Parathyroid adenoma (tissue), 2 donors: ENCODE data around the gene PCDH9.

Source experiments
- H2AFZ ChIP-seq: fragments of 300-600 bp; sonication (generic); one replicate; pipeline ENCODE4 v1.7.0; 2017; ENCODE audit warnings: antibody characterized with exemption, mild to moderate bottlenecking
- H3K27ac ChIP-seq: fragments of 300-600 bp; sonication (generic); one replicate; pipeline ENCODE4 v1.7.0; 2017
- H3K27me3 ChIP-seq: fragments of 300-600 bp; sonication (generic); one replicate; pipeline ENCODE4 v1.7.0; 2017; ENCODE audit warnings: low read length; ENCODE audit not compliant: control insufficient read depth, insufficient read depth
- H3K36me3 ChIP-seq: fragments of 300-600 bp; sonication (generic); one replicate; pipeline ENCODE4 v1.7.0; 2017; ENCODE audit warnings: low read length; ENCODE audit not compliant: control insufficient read depth, insufficient read depth
- H3K4me1 ChIP-seq: fragments of 300-600 bp; sonication (generic); one replicate; pipeline ENCODE4 v1.7.0; 2017; ENCODE audit warnings: control low read depth
- H3K4me2 ChIP-seq: fragments of 300-600 bp; sonication (generic); one replicate; pipeline ENCODE4 v1.7.0; 2017; ENCODE audit warnings: low read length
- H3K4me3 ChIP-seq: fragments of 300-600 bp; sonication (generic); one replicate; pipeline ENCODE4 v1.7.0; 2017; ENCODE audit warnings: low read depth, low read length
- H3K79me2 ChIP-seq: fragments of 300-600 bp; sonication (generic); one replicate; pipeline ENCODE4 v1.7.0; 2017; ENCODE audit warnings: control low read depth
- H3K9ac ChIP-seq: fragments of 300-600 bp; sonication (generic); one replicate; pipeline ENCODE4 v1.7.0; 2017; ENCODE audit warnings: mild to moderate bottlenecking
- H3K9me3 ChIP-seq: fragments of 300-600 bp; sonication (generic); one replicate; pipeline ENCODE4 v1.7.0; 2017; ENCODE audit warnings: low read length; ENCODE audit not compliant: control insufficient read depth
- TF ChIP-seq, protein P1 (sequence below): fragments of 300-600 bp; sonication (generic); IDR thresholded peaks from one replicate; pipeline ENCODE4 v1.7.0; 2017; ENCODE audit warnings: antibody characterized with exemption, mild to moderate bottlenecking
- donor health status: primary hyperparathyroidism.

PCDH9 gene

DNA sequence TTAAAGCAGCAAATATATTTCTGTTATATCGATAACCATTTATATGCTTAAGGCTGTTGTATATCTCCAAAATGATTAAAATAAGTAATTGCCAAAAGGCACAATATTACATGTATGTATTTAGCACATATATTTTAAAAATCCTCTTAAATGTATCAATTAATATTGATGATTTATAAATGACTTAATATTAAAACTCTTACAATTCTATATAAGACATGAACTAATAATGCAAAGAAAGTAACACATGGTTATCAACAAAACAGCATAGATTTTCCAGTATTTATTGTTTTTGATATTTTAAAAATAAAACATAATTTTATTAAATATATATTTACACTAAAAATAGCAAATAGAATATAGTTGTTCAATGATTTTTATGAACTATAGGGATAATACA is 32.4 kb downstream of the PCDH9 start:
- H2AFZ ChIP-seq, result no peak overlapping the region
- no peaks in the 10 kb centered on the region for H3K79me2 ChIP-seq
- H3K4me1 ChIP-seq, result no peaks in the 10 kb centered on the region
- TF ChIP-seq, protein P1, sequence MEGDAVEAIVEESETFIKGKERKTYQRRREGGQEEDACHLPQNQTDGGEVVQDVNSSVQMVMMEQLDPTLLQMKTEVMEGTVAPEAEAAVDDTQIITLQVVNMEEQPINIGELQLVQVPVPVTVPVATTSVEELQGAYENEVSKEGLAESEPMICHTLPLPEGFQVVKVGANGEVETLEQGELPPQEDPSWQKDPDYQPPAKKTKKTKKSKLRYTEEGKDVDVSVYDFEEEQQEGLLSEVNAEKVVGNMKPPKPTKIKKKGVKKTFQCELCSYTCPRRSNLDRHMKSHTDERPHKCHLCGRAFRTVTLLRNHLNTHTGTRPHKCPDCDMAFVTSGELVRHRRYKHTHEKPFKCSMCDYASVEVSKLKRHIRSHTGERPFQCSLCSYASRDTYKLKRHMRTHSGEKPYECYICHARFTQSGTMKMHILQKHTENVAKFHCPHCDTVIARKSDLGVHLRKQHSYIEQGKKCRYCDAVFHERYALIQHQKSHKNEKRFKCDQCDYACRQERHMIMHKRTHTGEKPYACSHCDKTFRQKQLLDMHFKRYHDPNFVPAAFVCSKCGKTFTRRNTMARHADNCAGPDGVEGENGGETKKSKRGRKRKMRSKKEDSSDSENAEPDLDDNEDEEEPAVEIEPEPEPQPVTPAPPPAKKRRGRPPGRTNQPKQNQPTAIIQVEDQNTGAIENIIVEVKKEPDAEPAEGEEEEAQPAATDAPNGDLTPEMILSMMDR, result no peak
- no peaks in the 10 kb centered on the region for H3K36me3 ChIP-seq
- no peak overlapping the region for H3K9ac ChIP-seq
- no peak overlapping the region for H3K4me3 ChIP-seq
- H3K27me3 ChIP-seq, result no peaks in the 10 kb centered on the region
- H3K27ac ChIP-seq, result no peak overlapping the region
- no peaks in the 10 kb centered on the region for H3K9me3 ChIP-seq
- H3K4me2 ChIP-seq, result no peak overlapping the region

GRCh38 chr13:67193979-67194378 is 36.2 kb downstream of the PCDH9 start:
- Histone ChIP-seq H3K4me1 (no peaks in the 10 kb centered on the region), H3K9ac (no peak overlapping the region), H3K9me3 (no peaks in the 10 kb centered on the region), H2AFZ (no peak overlapping the region), H3K4me3 (no peak overlapping the region), H3K79me2 (no peaks in the 10 kb centered on the region), H3K36me3 (no peaks in the 10 kb centered on the region), H3K27me3 (no peaks in the 10 kb centered on the region), H3K27ac (no peak overlapping the region), H3K4me2 (no peak overlapping the region)
- TF ChIP-seq, protein P1, result no peak

GRCh38 chr13:67192751-67193150 is 37.4 kb downstream of the PCDH9 start:
- Histone ChIP-seq H3K79me2 (no peaks in the 10 kb centered on the region), H3K27ac (no peak overlapping the region), H3K36me3 (no peaks in the 10 kb centered on the region), H3K4me3 (no peak overlapping the region), H3K9me3 (no peaks in the 10 kb centered on the region), H2AFZ (no peak overlapping the region), H3K4me2 (no peak overlapping the region), H3K9ac (no peak overlapping the region), H3K27me3 (no peaks in the 10 kb centered on the region), H3K4me1 (no peaks in the 10 kb centered on the region)
- TF ChIP-seq, protein P1, result no peak

DNA sequence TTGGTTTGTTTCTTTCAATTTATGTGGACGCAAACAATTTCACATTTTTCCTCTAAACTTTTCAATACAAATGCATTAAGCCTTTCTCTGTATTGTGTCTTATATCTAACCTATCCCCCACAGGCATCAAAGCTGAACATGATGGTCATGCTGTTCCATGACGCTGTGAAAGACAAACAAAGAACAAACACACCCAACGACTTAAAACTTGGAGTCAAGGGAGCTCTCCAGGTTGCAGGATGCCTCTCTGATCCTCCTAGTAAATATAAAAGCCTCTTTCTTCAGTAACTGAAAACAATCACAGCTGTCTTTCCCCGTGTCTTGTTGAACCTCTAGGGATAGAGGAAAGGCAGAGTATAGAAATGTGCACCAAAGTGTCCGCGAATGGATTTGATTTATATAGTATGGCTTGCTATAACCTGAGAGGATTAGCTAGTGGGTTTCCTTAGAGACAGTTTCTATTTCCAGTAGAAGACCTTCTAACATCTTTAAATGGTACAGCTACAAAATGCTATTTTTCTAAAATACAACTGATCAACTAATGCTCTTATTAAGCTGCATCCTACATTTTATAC is 43.1 kb downstream of the PCDH9 start:
- H3K27ac ChIP-seq, result no peak overlapping the region
- no peak overlapping the region for H2AFZ ChIP-seq
- no peaks in the 10 kb centered on the region for H3K27me3 ChIP-seq
- no peaks in the 10 kb centered on the region for H3K36me3 ChIP-seq
- H3K4me2 ChIP-seq, result no peak overlapping the region
- TF ChIP-seq, protein P1, result no peak
- no peaks in the 10 kb centered on the region for H3K79me2 ChIP-seq
- H3K9me3 ChIP-seq, result no peaks in the 10 kb centered on the region
- no peak overlapping the region for H3K4me3 ChIP-seq
- no peak overlapping the region for H3K9ac ChIP-seq
- H3K4me1 ChIP-seq, result no peaks in the 10 kb centered on the region

DNA sequence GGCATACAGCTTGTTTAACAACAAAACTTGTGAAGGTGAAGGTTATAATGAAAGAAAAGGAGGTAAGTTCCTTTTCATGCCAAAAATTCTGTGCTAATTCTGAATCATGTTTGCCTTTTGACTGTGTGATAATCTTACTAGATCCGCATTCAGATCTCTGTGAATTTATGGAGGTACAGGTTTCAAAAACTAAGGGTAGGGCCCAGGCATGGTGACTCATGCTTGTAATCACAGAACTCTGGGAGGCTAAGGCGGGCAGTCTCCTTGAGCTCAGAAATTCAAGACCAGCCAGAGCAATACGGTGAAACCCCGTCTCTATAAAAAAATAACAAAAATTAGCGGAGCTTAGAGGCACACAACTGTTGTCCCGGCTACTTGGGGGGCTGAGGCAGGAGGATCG is 45.9 kb downstream of the PCDH9 start:
- H3K27ac ChIP-seq, result no peak overlapping the region
- no peaks in the 10 kb centered on the region for H3K4me1 ChIP-seq
- H3K9ac ChIP-seq, result no peak overlapping the region
- no peak overlapping the region for H3K4me3 ChIP-seq
- H2AFZ ChIP-seq, result no peak overlapping the region
- H3K4me2 ChIP-seq, result no peak overlapping the region
- no peaks in the 10 kb centered on the region for H3K79me2 ChIP-seq
- no peaks in the 10 kb centered on the region for H3K9me3 ChIP-seq
- TF ChIP-seq, protein P1, result no peak
- H3K36me3 ChIP-seq, result no peaks in the 10 kb centered on the region
- H3K27me3 ChIP-seq, result no peaks in the 10 kb centered on the region
